ENCODE data around the gene MXRA8. TPM values are rescaled to one million over a fixed set of nuclear protein-coding genes. Genes with fewer than 3 reads are reported as not detected.
"Not testable (repeated sequence)": the region's sequence is repeated elsewhere in the genome, so short reads cannot be mapped to it uniquely, and the experiment has no call there.

Gene MXRA8
- polyA plus RNA-seq, 6 donors from 2014 or later = not detected

DNA sequence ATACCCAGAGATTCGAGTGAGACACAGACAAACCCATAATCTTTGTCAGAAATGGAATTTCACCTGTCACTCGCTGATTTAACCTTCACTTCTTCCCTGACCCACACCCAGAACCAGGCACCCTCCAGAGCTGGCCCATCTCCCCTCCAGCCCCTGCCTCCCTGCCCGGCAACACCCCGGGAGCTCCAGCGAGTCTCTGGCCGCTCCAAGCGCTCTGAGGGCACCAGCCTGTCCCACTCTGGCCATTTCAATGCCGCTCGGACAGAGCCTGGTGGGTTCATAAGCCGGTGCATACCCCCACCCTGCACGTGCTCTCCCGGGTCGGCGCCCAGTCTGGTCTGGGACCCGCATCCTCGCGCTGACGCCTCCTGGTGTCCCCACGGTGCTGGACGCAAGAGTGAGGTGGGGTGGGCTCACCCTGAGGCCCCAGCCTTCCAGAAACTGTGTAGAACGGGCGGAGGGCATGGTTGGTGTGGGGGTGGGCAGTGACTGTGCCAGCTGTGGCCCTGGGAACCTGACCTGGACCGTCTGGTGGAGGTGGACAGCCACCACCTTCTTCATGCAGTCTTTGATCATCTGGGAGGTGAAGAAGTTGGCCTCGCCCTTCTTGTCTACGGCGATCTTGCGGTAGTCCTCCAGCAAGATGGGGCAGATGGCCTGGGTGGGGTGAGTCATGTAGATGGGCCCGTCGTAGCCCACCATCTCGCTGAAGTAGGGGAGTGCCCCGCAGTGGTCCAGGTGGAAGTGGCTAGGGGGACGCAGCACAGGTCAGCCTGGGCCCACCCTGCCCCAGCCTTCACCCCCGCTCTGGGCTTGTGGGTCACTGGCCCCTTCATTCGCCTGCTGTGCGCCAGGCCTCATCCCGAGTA lies 39.3 kb downstream of the MXRA8 start:
- H3K27me3 Mint-ChIP-seq = no peaks in the 10 kb centered on the region
- peak overlapping the region in 2 of 8 donors; percentile 53 to 76 for H3K4me3 Mint-ChIP-seq
- DNase-seq (no peak), ATAC-seq (ENCODE audit: low read depth in 2 of 2) (no peak)
- H3K9me3 Mint-ChIP-seq = no peaks in the 10 kb centered on the region
- H3K36me3 Mint-ChIP-seq = no peaks in the 10 kb centered on the region
- H3K4me1 Mint-ChIP-seq = peaks cover 18 to 40% (median 20%) of the 10 kb centered on the region in 3 donors
- peak overlapping the region in 1 of 6 donors; percentile 60 for H3K27ac Mint-ChIP-seq

DNA sequence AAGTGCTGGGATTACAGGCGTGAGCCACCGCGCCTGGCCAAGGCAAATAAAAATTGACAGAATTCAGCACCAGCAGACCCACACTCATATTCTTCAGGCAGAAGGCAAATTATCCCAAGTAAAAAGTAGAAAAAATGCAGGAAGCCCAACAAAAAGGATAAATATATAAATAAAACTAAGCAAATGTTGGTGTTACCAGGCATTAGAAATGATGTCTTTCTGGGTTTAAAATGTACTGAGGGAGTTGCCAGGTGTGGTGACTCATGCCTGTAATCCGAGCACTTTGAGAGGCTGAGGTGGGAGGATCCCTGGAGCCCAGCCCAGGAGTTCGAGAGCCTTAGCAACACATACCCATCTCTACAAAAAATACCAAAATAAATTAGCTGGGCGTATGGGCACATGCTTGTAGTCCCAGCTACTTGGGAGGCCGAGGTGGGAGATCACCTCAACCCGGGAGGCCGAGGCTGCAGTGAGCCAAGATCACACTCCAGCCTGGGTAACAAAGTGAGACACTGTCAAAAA lies 40.2 kb downstream of the MXRA8 start:
- DNase-seq = no peak
- Mint-ChIP-seq H3K27ac (peak overlapping the region in 1 of 6 donors; percentile 79), H3K4me3 (peak overlapping the region in 1 of 8 donors; percentile 53)

DNA sequence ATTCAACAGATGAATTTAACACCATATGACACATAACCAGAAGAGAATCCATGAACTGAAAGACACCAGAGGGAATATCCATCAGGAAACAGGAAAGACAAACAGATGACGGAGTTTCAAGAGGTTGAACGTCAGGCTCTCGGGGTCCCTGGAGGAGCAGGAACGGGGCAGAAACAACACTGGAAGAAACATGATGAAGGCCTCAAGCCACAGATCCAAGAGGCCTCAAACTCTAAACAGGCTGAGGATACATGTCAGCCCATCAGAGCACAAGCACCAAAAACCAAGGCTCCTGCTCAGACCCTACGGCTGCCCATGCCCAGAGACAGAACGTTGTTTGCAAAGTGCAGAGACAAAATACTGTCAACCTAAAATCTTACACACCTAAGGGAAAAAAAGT lies 40.9 kb downstream of the MXRA8 start:
- no peaks in the 10 kb centered on the region for H3K36me3 Mint-ChIP-seq
- H3K9me3 Mint-ChIP-seq = no peaks in the 10 kb centered on the region
- peaks cover 10 to 26% (median 13%) of the 10 kb centered on the region in 3 donors for H3K4me1 Mint-ChIP-seq
- peak overlapping the region in 2 of 6 donors; percentile 57 to 69 for H3K27ac Mint-ChIP-seq
- ATAC-seq (ENCODE audit: low read depth in 2 of 2) = no peak
- DNase-seq = no peak
- H3K4me3 Mint-ChIP-seq = peak overlapping the region in 1 of 8 donors; percentile 36
- no peaks in the 10 kb centered on the region for H3K27me3 Mint-ChIP-seq

More for the DNA sequence above, 40.2 kb downstream of the MXRA8 start:
- Mint-ChIP-seq H3K27me3 (no peaks in the 10 kb centered on the region), H3K9me3 (no peaks in the 10 kb centered on the region), H3K4me1 (peaks cover 14 to 34% (median 14%) of the 10 kb centered on the region in 3 donors), H3K36me3 (no peaks in the 10 kb centered on the region)
- no peak for ATAC-seq (ENCODE audit: low read depth in 2 of 2)

DNA sequence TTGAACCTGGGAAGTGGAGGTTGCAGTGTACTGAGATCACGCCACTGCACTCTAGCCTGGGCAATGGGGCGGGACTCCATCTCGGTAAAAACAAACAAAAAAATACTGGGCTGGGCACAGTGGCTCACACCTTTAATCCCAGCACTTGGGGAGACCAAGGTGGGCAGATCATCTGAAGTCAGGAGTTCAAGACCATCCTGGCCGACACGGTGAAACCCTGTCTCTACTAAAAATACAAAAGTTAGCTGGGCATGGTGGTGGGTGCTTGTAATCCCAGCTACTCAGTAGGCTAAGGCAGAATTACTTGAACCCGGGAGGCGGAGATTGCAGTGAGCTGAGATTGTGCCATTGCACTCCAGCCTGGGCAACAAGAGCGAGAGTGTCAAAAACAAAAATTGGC lies 42.2 kb downstream of the MXRA8 start:
- not testable (repeated sequence) for H3K9me3 Mint-ChIP-seq; H3K27me3 Mint-ChIP-seq; DNase-seq; H3K27ac Mint-ChIP-seq; ATAC-seq (ENCODE audit: low read depth in 2 of 2); H3K36me3 Mint-ChIP-seq
- Mint-ChIP-seq H3K4me3 (peak overlapping the region in 1 of 8 donors; percentile 27), H3K4me1 (peaks cover 5 to 20% (median 9%) of the 10 kb centered on the region in 3 donors)

DNA sequence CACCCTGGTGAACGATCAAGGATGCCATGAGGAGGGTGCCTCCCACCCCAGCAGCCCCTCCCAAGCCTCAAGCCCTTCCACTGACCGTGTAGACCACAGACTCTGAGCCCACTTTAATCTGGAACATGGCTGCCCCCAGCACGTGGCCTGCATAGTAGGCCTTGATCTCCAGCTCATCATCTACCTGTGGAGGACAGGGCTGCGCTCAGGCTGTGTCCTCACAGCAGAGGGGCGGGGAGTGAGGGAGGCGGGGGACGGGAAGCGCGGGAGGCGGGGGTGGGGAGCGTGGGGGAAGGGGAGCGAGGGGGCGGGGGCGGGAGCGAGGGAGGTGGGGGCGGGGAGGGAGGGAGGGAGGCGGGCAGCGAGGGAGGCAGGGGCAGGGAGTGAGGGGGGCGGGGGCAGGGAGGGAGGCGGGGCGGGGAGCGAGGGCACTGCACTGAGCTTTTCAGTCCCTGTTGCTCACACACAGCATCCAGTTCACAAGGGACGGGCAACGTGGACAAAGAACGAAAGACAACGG lies 42.9 kb downstream of the MXRA8 start:
- Mint-ChIP-seq H3K4me1 (peaks cover 5 to 20% (median 9%) of the 10 kb centered on the region in 3 donors), H3K36me3 (no peaks in the 10 kb centered on the region), H3K9me3 (no peaks in the 10 kb centered on the region), H3K4me3 (no peak overlapping the region), H3K27ac (peak overlapping the region in 1 of 6 donors; percentile 22), H3K27me3 (no peaks in the 10 kb centered on the region)
- DNase-seq (no peak), ATAC-seq (ENCODE audit: low read depth in 2 of 2) (no peak)

DNA sequence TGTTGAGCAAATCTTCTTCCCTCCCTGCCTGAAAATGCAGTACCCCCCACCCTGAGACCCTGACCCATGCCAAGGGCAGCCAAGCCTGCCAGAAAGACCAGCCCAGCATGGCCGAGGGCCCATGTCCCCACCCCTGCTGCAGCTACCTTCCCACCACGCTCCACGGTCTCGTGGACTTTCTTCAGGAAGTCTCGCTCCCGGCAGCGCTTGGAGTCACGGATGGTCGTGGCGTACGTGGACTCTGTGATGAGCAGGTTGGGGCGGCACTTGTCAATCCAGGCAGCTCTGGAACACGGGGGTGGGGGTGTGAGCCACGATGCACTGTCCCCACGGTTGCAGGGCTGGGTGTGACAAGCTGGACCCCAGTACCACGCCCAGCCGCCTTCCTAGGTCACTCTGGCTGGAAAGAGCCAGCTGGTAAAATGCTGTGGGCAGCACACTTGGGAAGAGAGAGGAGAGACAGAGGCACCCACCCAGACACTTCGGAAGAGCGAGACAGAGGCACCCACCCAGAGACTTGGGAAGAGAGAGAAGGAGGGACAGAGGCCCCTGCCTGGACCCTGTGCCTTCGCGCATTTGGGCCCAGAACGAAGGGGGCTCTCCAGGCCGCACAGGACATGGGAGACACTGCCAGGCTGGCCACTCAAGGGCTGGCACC lies 43.5 kb downstream of the MXRA8 start:
- no peaks in the 10 kb centered on the region for H3K27me3 Mint-ChIP-seq
- H3K36me3 Mint-ChIP-seq = no peaks in the 10 kb centered on the region
- H3K4me1 Mint-ChIP-seq = peaks cover 5 to 14% (median 5%) of the 10 kb centered on the region in 3 donors
- H3K27ac Mint-ChIP-seq = no peak overlapping the region
- DNase-seq = no peak
- no peak overlapping the region for H3K4me3 Mint-ChIP-seq
- no peaks in the 10 kb centered on the region for H3K9me3 Mint-ChIP-seq
- ATAC-seq (ENCODE audit: low read depth in 2 of 2) = no peak

DNA sequence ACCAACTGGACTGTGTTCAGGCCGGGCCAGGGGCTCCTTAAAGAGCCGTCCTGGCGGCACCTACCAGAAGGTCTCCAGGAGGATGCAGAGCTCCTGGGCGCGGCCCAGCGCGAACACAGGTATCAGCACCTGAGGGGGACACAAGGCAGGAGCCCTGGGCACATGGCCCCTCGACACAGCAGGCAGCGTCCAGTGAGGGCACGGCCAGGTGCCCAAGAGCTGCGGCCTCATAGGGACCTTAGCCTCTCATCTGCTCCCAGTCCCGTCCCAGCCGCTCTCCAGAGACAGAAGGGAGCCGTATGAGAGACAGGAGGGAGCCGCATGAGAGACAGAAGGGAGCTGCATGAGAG lies 44.1 kb downstream of the MXRA8 start:
- H3K36me3 Mint-ChIP-seq = no peaks in the 10 kb centered on the region
- ATAC-seq (ENCODE audit: low read depth in 2 of 2) = no peak

DNA sequence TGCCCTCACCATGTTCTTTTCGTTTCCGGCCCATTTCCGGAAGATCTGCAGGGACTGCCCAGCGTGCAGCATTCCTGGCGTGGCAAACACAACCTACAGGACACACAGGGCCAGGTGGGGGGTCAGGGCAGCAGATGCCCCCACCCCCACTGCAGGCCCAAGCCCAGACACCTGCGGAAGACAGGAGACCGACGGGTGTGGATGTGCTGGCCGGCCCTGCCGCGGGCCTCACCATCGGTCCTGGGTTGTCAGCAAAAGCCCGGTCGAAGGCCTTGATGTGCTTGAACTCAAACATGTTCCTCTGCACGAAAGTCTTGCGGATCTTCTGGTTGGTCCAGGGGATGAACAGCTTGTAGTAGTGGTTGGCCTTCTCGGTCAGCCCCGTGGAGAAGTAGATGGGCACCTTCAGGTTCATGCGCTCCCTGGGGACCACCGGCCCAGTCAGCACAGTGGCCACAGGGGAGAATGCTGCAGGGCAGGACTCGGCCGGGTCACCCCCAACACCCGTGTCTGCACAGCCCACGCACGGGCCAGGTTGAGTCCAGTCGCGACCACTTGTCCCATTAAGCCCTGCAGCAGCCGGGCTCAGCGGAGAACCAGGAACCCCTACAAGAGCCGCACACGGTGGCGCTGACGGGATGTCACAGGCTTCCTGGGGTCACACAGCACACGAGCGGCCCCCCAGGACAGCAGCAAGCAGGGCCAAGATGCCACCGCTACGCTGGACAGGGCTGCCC lies 44.7 kb downstream of the MXRA8 start:
- Mint-ChIP-seq H3K9me3 (no peaks in the 10 kb centered on the region), H3K27ac (no peak overlapping the region), H3K4me1 (peaks cover 2 to 5% (median 5%) of the 10 kb centered on the region in 3 donors), H3K4me3 (peak overlapping the region in 1 of 8 donors; percentile 19), H3K27me3 (no peaks in the 10 kb centered on the region), H3K36me3 (no peaks in the 10 kb centered on the region)
- no peak for ATAC-seq (ENCODE audit: low read depth in 2 of 2)
- DNase-seq = no peak

More for the DNA sequence above, 44.1 kb downstream of the MXRA8 start:
- Mint-ChIP-seq H3K9me3 (no peaks in the 10 kb centered on the region), H3K4me3 (no peak overlapping the region), H3K4me1 (peaks cover 4 to 8% (median 5%) of the 10 kb centered on the region in 3 donors), H3K27me3 (no peaks in the 10 kb centered on the region), H3K27ac (no peak overlapping the region)
- DNase-seq = no peak

DNA sequence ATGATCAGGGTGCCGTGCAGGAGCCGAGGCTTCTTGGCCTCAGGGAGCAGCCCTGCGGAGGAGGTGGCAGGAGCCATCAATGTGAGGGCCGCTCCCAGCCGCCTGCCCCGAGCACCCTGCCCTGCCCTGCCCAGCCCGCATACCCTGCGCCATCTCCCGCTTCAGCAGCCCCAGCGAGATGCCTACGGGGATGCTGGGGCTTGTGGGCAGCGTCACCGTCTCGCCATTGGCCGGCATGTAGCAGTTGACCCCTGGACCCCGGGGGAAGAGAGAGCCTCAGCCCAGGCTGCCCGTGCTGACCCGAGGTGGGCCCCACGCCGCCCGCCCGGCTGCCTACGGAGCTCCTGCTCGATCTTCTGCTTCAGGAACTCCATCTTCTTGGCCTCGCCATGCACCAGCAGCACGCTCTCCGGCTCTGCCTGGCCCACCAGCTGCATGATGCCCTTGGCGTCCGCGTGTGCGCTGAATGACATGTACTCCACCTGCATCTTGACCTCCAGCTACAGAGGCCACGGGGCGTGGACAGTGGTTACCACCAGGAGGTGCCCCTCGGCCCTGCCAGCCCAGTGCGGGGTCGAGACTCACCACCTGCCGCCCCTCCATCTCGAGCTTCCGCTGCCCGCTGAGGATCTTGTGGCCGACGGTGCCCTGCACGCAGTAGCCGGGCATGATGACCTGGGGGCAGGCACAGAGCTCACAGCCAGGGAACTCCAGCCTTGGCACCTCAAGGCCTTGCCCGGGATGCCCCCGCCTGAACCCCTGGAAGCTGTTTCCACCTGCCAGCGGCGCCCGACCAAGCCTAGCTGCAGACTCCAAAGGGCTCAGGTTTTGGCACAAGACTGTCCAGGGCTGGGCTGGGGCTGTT lies 45.7 kb downstream of the MXRA8 start:
- H3K4me1 Mint-ChIP-seq = peaks cover 2 to 5% (median 5%) of the 10 kb centered on the region in 3 donors
- H3K36me3 Mint-ChIP-seq = no peaks in the 10 kb centered on the region
- DNase-seq (no peak), ATAC-seq (ENCODE audit: low read depth in 2 of 2) (no peak)
- no peak overlapping the region for H3K27ac Mint-ChIP-seq
- H3K4me3 Mint-ChIP-seq = no peak overlapping the region
- no peaks in the 10 kb centered on the region for H3K27me3 Mint-ChIP-seq
- no peaks in the 10 kb centered on the region for H3K9me3 Mint-ChIP-seq

DNA sequence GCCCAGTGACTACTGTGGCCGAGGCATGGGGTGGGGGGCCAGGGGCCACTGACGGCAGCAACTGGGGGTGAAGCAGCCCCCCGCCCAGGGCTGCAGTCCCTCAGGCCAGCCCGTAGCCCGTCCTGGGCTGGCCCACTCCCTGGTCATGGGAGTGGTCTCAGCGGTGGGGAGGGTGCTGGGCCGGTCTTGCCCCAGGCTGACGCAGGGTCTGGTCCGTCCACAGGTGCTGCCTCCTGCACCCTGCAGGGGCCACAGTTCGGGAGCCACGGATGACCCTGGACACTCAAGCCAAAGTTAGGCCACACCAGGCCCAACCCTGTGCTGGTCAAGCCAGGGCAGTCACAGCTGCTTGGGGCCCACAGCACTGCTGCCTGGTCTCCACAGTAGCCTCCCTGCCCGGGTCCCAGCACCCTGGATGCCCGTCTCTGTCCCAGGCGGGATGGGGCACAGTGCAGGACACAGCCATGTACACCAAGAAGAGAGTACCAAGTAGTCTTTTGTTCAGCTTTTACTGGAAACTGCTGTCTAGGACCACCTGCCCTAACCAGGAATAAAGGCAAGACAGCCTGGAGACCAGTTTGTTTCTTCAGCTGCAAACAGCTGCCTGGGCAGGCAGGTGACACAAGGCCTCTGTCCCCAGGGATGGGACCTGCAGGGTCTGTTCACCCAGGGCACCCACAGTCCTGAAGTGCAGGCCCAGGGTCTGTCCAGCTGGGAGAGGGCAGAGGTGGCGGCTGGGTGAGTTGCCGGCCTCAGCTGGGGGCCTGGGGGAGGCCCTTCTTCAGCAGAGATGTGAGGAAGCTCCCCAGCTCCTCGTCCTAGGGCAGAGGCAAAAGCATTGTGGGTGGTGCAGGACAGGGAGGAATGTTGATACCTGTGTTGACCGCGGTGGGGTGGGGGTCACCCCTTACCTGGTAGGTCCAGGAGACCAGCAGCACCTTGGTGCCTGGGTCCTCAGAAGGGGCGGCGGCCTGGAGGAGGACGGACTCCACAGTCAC lies 46.9 kb downstream of the MXRA8 start:
- Mint-ChIP-seq H3K4me1 (peaks cover 8 to 14% (median 14%) of the 10 kb centered on the region in 3 donors), H3K27me3 (no peaks in the 10 kb centered on the region), H3K27ac (peak overlapping the region in 1 of 6 donors; percentile 38), H3K9me3 (no peaks in the 10 kb centered on the region), H3K36me3 (no peaks in the 10 kb centered on the region), H3K4me3 (peak overlapping the region in 3 of 8 donors; percentile 63 to 87 (median 72))
- DNase-seq = no peak
- no peak for ATAC-seq (ENCODE audit: low read depth in 2 of 2)

DNA sequence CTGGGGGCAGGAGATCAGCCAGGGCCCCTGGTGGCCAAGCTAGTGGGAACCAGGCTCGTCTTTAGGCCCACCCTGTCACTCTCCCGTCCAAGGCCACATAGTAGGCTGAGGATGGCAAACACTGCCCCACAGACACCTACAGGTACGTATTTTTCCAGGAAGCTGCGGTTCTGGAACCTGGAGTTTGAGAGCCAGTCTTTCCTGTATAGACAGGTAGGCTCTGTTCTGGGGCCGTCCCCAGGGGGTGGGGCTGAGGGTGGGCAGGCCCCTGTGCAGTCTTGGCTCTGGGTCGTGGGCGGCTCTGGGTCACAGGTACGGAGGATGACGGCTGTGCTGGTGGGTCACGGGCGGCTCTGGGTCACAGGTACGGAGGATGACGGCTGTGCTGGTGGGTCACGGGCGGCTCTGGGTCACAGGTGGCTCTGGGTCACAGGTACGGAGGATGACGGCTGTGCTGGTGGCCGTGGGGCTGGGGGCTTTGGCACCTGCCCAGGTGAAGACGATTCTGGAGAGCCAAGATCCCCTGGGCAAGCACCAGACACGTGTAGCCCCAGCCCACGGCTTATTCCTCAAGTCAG lies 47.8 kb downstream of the MXRA8 start:
- H3K4me1 Mint-ChIP-seq = peaks cover 15 to 23% (median 21%) of the 10 kb centered on the region in 3 donors
- H3K36me3 Mint-ChIP-seq = no peaks in the 10 kb centered on the region
- ATAC-seq (ENCODE audit: low read depth in 2 of 2) = no peak
- no peaks in the 10 kb centered on the region for H3K9me3 Mint-ChIP-seq
- H3K4me3 Mint-ChIP-seq = peak overlapping the region in 6 of 8 donors; percentile 24 to 87 (median 76)
- peak overlapping the region in 2 of 6 donors; percentile 49 to 65 for H3K27ac Mint-ChIP-seq
- no peaks in the 10 kb centered on the region for H3K27me3 Mint-ChIP-seq
- DNase-seq = no peak
